Esophagus squamous epithelium (tissue), 4 donors: ENCODE results near the gene MSANTD7.

Experiments used
- CTCF ChIP-seq, 6 experiments: fragments of 450-650 bp in 4 of 6; fragments of 200-600 bp in 2 of 6; sonication (generic) in 2 of 6; IDR thresholded peaks; one replicate each; pipeline ENCODE4 v1.5.1; 2016 to 2019; ENCODE audit warnings: antibody characterized with exemption in 6 of 6, mild to moderate bottlenecking in 4 of 6, moderate library complexity in 4 of 6
- POLR2A ChIP-seq, 4 donors: fragments of 450-650 bp; IDR thresholded peaks; one replicate each; pipeline ENCODE4 v1.6.1; 2017; ENCODE audit warnings: antibody characterized with exemption in 4 of 4, mild to moderate bottlenecking in 4 of 4, moderate library complexity in 3 of 4

GRCh38 chr10:14873090-14873760 is 35.1 kb downstream of the MSANTD7 start:
- TF ChIP-seq CTCF (IDR thresholded peaks at IDR 0.05) (no peak), POLR2A (IDR thresholded peaks at IDR 0.05) (no peak)
